ENCODE results near the gene PAQR3.

GRCh38 chr4:78987683-78988082 lies 48.4 kb upstream of the PAQR3 start:
- TF ChIP-seq POLR2AphosphoS5 (IDR thresholded peaks at IDR 0.05) (no peak), EP300 (IDR thresholded peaks at IDR 0.05) (no peak)
- TF ChIP-seq, protein P1, sequence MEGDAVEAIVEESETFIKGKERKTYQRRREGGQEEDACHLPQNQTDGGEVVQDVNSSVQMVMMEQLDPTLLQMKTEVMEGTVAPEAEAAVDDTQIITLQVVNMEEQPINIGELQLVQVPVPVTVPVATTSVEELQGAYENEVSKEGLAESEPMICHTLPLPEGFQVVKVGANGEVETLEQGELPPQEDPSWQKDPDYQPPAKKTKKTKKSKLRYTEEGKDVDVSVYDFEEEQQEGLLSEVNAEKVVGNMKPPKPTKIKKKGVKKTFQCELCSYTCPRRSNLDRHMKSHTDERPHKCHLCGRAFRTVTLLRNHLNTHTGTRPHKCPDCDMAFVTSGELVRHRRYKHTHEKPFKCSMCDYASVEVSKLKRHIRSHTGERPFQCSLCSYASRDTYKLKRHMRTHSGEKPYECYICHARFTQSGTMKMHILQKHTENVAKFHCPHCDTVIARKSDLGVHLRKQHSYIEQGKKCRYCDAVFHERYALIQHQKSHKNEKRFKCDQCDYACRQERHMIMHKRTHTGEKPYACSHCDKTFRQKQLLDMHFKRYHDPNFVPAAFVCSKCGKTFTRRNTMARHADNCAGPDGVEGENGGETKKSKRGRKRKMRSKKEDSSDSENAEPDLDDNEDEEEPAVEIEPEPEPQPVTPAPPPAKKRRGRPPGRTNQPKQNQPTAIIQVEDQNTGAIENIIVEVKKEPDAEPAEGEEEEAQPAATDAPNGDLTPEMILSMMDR (IDR thresholded peaks at IDR 0.05), result no peak

All from suprapubic skin (tissue), 4 donors.